Pancreas (tissue), 10 donors: ENCODE data around the gene ZNF320. TPM values are rescaled to one million over a fixed set of nuclear protein-coding genes. Genes with fewer than 3 reads are reported as not detected.
A peak's percentile ranks its signal among the peaks of the same experiment; 100 is the strongest.
"Not testable (repeated sequence)": the region's sequence is repeated elsewhere in the genome, so short reads cannot be mapped to it uniquely, and the experiment has no call there.

ENCODE experiments used
- ATAC-seq, 4 donors: fragments of 200-7000 bp; cut with Tn5 transposase; one replicate each; pipeline versions ENCODE4 v1.8.0 to v1.9.1; 2020; ENCODE audit warnings: mild to moderate bottlenecking in 4 of 4, moderate library complexity in 4 of 4
- DNase-seq, 6 donors: peaks; one replicate each; pipeline ENCODE4 v3.0.0-alpha.2; 2020
- FAIRE-seq: peaks from 2 replicates; lab custom pipeline; 2012; peaks lifted over from hg19 to GRCh38; lab: Jason Lieb, UNC
- H3K27ac ChIP-seq, 4 donors: fragments of 200-600 bp; sonication (generic); 1 replicate in 3 of 4; 2 replicates in 1 of 4; pipeline versions ENCODE4 v1.5.0 to v1.8.0; 2020
- H3K27me3 ChIP-seq, 4 donors: fragments of 200-600 bp; one replicate each; pipeline ENCODE4 v1.8.0; 2021
- H3K36me3 ChIP-seq, 3 donors: fragments of 200-600 bp; sonication (generic) in 1 of 3; one replicate each; pipeline versions ENCODE4 v1.5.0 to v1.8.0; 2020 to 2021
- H3K4me1 ChIP-seq, 3 donors: fragments of 200-600 bp; one replicate each; pipeline ENCODE4 v1.8.0; 2021
- H3K4me3 ChIP-seq, 4 donors: fragments of 200-600 bp; sonication (generic) in 2 of 4; one replicate each; pipeline versions ENCODE4 v1.5.0 to v1.8.0; 2020 to 2021
- H3K9me3 ChIP-seq, 4 donors: fragments of 200-600 bp; one replicate each; pipeline ENCODE4 v1.8.0; 2021
- WGBS, 2 donors: extraction: QIAGEN DNeasy Blood & Tissue Kit; methylation state at CpG; one replicate each; pipeline ENCODE4 v1.1.7; 2013; 5-methylcytosine and 5-hydroxymethylcytosine counted together
- intact Hi-C, 3 donors: fragments of 100-400 bp; cut with DNase I; formaldehyde crosslinking; loops; one replicate each; pipeline versions ENCODE4 v1.11.1 to v1.14.2; 2022
- polyA plus RNA-seq, 2 donors: library from polyadenylated mRNA; stranded (reverse); fragments of 200-250 nt; gene quantifications; one replicate each; pipeline ENCODE4 v1.2.3, GENCODE V29; 2013
- total RNA-seq, 6 donors: library from RNA; stranded (reverse); fragmentation: NEBNext Ultra II Directional in 4 of 6; extraction: Animal tissue kit (Norgen Biotek cat#: 25700) in 4 of 6; gene quantifications; one replicate each; pipeline versions ENCODE4 v1.2.1 to v1.2.4, GENCODE V29; 2021 to 2023
- TF ChIP-seq, protein P1 (sequence below), 4 donors: fragments of 200-600 bp; sonication (generic) in 3 of 4; IDR thresholded peaks; one replicate each; pipeline versions ENCODE4 v1.5.0 to v1.8.0; 2021; ENCODE audit warnings: antibody characterized with exemption in 4 of 4
- donor health status: healthy with polysubstance abuse.
- donor health status: DM: no; HTN: no; CAD: no; lungs with moderate emphysema.
- donor health status: DM: no; HTN: no; CAD: no.
- donor health status: control.
- donor health status: control.
- donor health status: Bipolar disorder and iron deficiency.
- donor health status: DM: yes; HTN: yes; CAD: no.
- donor health status: DM: no; HTN: no; CAD: no.
- donor health status: DM: no; HTN: no; CAD: no.
- donor health status: DM: yes; HTN: yes; CAD: no.

The ZNF320 gene
- total RNA-seq (10 to 100 TPM in 1 of 6 donors, 1 to 10 TPM in 5; 2.8 to 21.3 (median 6.4) TPM), polyA plus RNA-seq (1 to 10 TPM; 3.6 to 7.3 TPM)

DNA sequence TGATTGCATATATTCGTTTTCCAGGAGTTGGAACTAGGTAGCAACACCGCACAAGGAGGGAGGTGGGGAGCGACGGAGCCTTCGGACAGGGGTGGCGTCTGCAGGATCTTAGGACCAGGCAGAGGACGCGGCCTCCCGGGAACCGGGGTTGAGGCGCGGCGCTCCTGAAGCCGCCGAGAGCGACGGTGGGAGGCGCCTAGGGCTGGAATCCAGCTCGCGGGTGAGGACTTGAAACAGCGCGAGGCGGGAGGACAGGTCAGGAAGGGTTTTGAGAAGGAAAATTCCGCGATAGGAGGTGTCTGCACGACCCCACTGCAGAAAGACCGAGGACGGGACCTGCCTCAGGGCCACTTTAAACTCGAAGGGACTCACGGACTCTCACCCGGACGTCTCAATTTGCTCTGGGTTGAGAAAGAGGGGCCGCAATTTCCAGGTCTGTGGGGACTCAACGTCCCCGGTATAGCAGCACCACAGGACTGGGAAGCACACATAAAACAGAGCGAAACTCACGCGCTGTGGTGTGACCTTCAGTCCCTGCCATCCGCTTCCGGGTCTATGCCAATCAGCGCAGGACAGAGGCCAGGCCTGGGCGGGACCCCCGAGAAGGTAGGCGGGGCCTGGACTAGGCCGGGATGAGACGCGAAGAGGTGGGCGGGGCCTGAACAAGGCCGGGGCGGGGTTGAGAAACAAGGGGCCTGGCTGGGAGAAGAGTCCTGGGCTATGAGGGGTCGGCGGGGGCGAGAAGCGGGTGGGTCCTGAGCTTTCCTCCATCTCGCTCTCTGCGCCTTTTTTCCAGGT is at the start of gene ZNF320:
Gene ZNF320, minus strand, starts transcription at position 498 of the 798 bp plus-strand sequence. CDS start 7,380 bp downstream, outside the sequence.
- peak; percentile 64 for FAIRE-seq

DNA sequence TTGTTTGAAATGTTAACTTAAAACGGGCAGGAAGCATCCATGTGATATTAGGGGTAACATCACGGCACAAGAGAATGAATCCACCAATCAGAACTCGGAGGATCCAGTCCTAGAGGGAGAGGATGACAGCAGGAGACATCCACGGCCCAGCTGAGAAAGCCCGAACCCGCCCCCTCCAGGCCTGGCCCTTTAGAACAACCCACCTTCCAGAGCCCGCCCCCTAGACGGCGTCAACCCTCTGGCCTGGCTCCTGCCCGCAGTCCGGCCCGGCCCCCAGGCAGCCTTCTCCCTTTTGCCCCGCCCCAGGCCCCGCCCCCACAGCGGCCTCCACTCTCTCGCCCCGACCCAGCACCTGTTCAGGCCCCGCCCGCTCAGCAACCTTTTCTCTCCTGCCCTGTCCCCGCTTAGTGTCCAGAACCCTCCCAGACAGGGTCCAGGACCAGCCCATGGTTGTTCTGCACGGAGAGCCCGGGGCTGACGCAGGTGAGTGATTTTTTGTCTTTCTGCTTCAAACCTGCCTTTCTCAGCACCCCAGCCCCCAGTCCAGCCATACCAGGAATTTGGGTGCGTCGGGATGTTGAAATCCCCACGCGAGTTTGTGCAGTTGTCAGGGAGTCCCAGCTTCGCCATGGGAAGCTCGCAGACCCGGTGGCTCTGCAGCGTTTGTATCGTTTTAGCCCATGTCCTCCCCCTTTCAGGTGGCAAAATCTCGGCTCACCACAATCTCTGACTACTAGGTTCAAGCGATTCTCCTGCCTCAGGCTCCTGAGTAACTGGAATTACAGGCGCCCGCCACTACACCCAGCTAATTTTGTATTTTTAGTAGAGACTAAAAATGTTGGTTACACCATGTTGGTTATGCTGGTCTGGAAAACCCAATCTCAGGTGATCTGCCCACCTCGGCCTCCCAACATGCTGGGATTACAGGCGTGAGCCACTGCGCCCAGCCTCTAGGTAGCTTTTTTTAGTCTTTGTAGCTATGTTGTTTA is 49.2 kb upstream of the ZNF320 start:
- intact Hi-C loops, result no loop called here
- Histone ChIP-seq H3K4me1 (peaks cover 0 to 4% (median 0%) of the 10 kb centered on the region in 3 donors), H3K36me3 (peaks cover 6 to 14% (median 12%) of the 10 kb centered on the region in 3 donors), H3K4me3 (peak overlapping the region in 1 of 4 donors; percentile 29), H3K27me3 (no peaks in the 10 kb centered on the region), H3K9me3 (peaks cover 0 to 24% (median 0%) of the 10 kb centered on the region in 4 donors), H3K27ac (peak overlapping the region in 3 of 4 donors; percentile 16 to 71 (median 48))
- WGBS, 2 donors, result 42 to 44% methylated on average over 38 to 39 of the region's 39 CpGs
- FAIRE-seq, result no peak
- TF ChIP-seq, protein P1, sequence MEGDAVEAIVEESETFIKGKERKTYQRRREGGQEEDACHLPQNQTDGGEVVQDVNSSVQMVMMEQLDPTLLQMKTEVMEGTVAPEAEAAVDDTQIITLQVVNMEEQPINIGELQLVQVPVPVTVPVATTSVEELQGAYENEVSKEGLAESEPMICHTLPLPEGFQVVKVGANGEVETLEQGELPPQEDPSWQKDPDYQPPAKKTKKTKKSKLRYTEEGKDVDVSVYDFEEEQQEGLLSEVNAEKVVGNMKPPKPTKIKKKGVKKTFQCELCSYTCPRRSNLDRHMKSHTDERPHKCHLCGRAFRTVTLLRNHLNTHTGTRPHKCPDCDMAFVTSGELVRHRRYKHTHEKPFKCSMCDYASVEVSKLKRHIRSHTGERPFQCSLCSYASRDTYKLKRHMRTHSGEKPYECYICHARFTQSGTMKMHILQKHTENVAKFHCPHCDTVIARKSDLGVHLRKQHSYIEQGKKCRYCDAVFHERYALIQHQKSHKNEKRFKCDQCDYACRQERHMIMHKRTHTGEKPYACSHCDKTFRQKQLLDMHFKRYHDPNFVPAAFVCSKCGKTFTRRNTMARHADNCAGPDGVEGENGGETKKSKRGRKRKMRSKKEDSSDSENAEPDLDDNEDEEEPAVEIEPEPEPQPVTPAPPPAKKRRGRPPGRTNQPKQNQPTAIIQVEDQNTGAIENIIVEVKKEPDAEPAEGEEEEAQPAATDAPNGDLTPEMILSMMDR (IDR thresholded peaks at IDR 0.05), result no peak
- peak in 5 of 6 donors; percentile 36 to 92 (median 81) for DNase-seq
- ATAC-seq, result peak; percentile 7 to 71 (median 40)

More for the DNA sequence above, at the start of gene ZNF320:
- Histone ChIP-seq H3K27me3 (no peaks in the 10 kb centered on the region), H3K9me3 (no peaks in the 10 kb centered on the region), H3K4me3 (peak within 1 kb of the TSS; percentile 49 to 80 (median 60)), H3K27ac (peak within 1 kb of the TSS; percentile 72 to 91 (median 82)), H3K4me1 (peaks cover 0 to 4% (median 0%) of the 10 kb centered on the region in 3 donors), H3K36me3 (peaks cover 0 to 3% (median 0%) of the 10 kb centered on the region in 3 donors)
- ATAC-seq (peak; percentile 99 to 100 (median 100)), DNase-seq (peak; percentile 93 to 97 (median 94))
- TF ChIP-seq, protein P1 (IDR thresholded peaks at IDR 0.05), result no peak
- intact Hi-C loops, result no loop called here
- WGBS, 2 donors, result 3 to 4% methylated on average over 54 to 56 of the region's 56 CpGs

DNA sequence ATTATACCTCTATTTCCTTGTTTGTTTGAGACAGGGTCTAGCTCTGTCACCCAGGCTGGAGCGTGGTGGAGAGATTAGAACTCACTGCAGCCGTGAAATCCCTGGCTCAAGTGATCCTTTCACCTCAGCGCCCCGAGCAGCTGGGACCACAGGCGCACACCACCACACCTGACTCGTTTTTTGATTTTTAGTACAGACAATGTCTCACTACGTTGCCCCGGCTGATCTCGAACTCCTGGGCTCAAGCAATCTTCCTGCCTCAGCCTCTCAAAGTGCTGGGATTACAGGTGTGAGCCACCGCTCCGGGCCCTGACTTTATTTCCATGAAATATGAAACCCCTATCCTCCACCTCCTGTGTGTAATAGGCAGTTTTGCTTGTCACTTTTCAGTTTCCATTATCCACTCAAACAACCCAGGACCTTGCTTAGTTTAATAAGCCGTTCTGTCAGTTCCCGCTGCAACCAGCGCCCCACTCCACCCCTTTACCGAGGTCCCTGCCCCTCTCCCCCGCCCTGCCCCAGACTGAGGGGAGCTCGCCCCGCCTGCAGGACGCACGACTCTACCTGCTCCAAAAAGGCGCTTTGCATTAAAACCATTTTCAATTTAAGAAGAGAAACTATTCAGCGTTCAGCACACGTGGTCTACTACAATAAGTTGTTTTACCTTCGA is 48.4 kb upstream of the ZNF320 start:
- Histone ChIP-seq H3K9me3 (peaks cover 0 to 24% (median 0%) of the 10 kb centered on the region in 4 donors), H3K36me3 (peaks cover 0 to 6% (median 3%) of the 10 kb centered on the region in 3 donors), H3K4me3 (peak overlapping the region in 1 of 4 donors; percentile 29), H3K4me1 (peaks cover 0 to 4% (median 0%) of the 10 kb centered on the region in 3 donors), H3K27me3 (no peaks in the 10 kb centered on the region), H3K27ac (peak overlapping the region; percentile 44 to 84 (median 60))
- FAIRE-seq (no peak), DNase-seq (no peak), ATAC-seq (no peak)
- WGBS, 2 donors, result 52 to 54% methylated on average over 24 of the region's 24 CpGs
- intact Hi-C loops, result no loop called here
- TF ChIP-seq, protein P1 (IDR thresholded peaks at IDR 0.05), result no peak

DNA sequence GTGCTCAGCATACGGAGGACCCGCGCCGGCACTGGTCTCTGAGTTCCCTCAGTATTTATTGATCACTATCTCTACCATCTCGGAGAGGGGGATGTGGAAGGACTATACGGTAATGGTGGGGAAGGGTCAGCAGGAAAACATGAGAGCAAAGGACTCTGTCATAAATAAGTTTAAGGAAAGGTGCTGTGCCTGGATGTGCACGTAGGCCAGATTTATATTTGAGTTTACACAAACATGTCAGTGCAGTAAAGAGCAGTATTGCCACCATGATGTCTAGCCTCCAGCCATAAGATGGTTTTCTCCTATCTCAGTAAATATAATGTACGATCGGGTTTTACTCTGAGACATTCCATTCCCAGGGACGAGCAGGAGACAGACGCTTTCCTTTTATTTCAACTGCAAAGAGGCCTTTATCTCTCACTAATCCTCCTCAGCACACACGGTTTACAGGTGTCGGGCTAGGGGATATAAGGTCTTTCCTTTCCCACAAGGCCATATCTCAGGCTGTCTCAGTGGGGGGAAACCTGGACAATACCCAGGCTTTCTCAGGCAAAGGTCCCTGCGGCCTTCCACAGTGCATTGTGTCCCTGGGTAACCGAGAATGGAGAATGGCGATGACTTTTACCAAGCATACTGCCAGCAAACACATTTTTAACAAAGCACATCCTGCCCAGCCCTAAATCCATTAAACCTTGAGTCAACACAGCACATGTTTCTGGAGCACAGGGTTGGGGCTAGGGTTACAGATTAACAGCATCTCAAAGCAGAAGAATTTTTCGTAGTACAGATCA is 47.5 kb upstream of the ZNF320 start:
- FAIRE-seq, result not testable (repeated sequence)
- 41 to 44% methylated on average over 17 of the region's 17 CpGs for WGBS, 2 donors

More for the DNA sequence above, 47.5 kb upstream of the ZNF320 start:
- H3K4me1 ChIP-seq, ATAC-seq, intact Hi-C loops, H3K36me3 ChIP-seq, H3K27me3 ChIP-seq, H3K4me3 ChIP-seq: not testable (repeated sequence)
- Histone ChIP-seq H3K27ac (peak overlapping the region; percentile 44 to 84 (median 60)), H3K9me3 (peaks cover 0 to 19% (median 0%) of the 10 kb centered on the region in 4 donors)
- peak in 1 of 6 donors; percentile 33 for DNase-seq
